Natural killer cell (primary cell): ENCODE data around the gene USP28. TPM values are rescaled to one million over a fixed set of nuclear protein-coding genes. Genes with fewer than 3 reads are reported as not detected.
"Not testable (repeated sequence)": the region's sequence is repeated elsewhere in the genome, so short reads cannot be mapped to it uniquely, and the experiment has no call there.

ENCODE experiments used
- ATAC-seq, 3 donors: fragments of 150-1000 bp in 2 of 3; fragments of 200-7000 bp in 1 of 3; cut with Tn5 transposase; 1 replicate in 1 of 3; 2 replicates in 2 of 3; pipeline ENCODE4 v1.10.0; 2021; ENCODE audit warnings: mild to moderate bottlenecking in 2 of 3, moderate library complexity in 2 of 3
- DNase-seq, 2 donors: peaks; one replicate each; pipeline versions ENCODE4 v3.0.0 to v3.0.0-alpha.2; 2013 to 2021; ENCODE audit warnings: mixed read lengths in 1 of 2
- H3K27ac ChIP-seq: one replicate; pipeline ENCODE4 v1.5.1; 2013; ENCODE audit warnings: mild to moderate bottlenecking, low read length
- H3K27me3 ChIP-seq: one replicate; pipeline ENCODE4 v1.6.1; 2013; ENCODE audit warnings: low read length; ENCODE audit not compliant: control insufficient read depth, insufficient read depth
- H3K36me3 ChIP-seq: one replicate; pipeline ENCODE4 v1.6.1; 2013; ENCODE audit warnings: low read length; ENCODE audit not compliant: control insufficient read depth, insufficient read depth
- H3K4me1 ChIP-seq: one replicate; pipeline ENCODE4 v1.6.1; 2013; ENCODE audit warnings: low read length; ENCODE audit not compliant: control insufficient read depth, insufficient read depth
- H3K4me3 ChIP-seq: one replicate; pipeline ENCODE4 v1.5.1; 2013; ENCODE audit warnings: low read length
- H3K9me3 ChIP-seq: one replicate; pipeline ENCODE4 v1.6.1; 2013; ENCODE audit warnings: low read length; ENCODE audit not compliant: control insufficient read depth, insufficient read depth
- H3K27ac Mint-ChIP-seq, 2 donors: one replicate each; pipeline ENCODE4 v1.8.0; 2022; ENCODE audit warnings: mild to moderate bottlenecking in 2 of 2, mixed read lengths in 2 of 2, moderate library complexity in 1 of 2
- H3K27me3 Mint-ChIP-seq, 2 donors: one replicate each; pipeline ENCODE4 v1.8.0; 2022; ENCODE audit warnings: low read depth in 2 of 2, mixed read lengths in 2 of 2
- H3K36me3 Mint-ChIP-seq: one replicate; pipeline ENCODE4 v1.8.0; 2022; ENCODE audit warnings: mixed read lengths
- H3K4me1 Mint-ChIP-seq, 2 donors: one replicate each; pipeline ENCODE4 v1.8.0; 2022; ENCODE audit warnings: mixed read lengths in 2 of 2
- H3K4me3 Mint-ChIP-seq: one replicate; pipeline ENCODE4 v1.8.0; 2022; ENCODE audit warnings: mild to moderate bottlenecking, moderate library complexity, mixed read lengths
- H3K9me3 Mint-ChIP-seq, 2 donors: one replicate each; pipeline ENCODE4 v1.8.0; 2022; ENCODE audit warnings: mixed read lengths in 2 of 2
- WGBS: methylation state at CpG from one replicate; pipeline ENCODE4 v1.1.7; 2013; ENCODE audit warnings: missing lambda C conversion rate; ENCODE audit not compliant: insufficient coverage; 5-methylcytosine and 5-hydroxymethylcytosine counted together
- intact Hi-C: fragments of 100-400 bp; cut with micrococcal nuclease; formaldehyde crosslinking; loops from one replicate; pipeline ENCODE4 v1.14.2; 2022
- total RNA-seq, 4 donors: library from RNA; stranded (reverse); fragments of 120-200 nt in 1 of 4; gene quantifications; one replicate each; pipeline versions ENCODE4 v1.2.3 to v1.2.4, GENCODE V29; 2013 to 2022
- TF ChIP-seq, protein P1 (sequence below): fragments of 200-600 bp; IDR thresholded peaks from one replicate; pipeline ENCODE4 v1.8.0; 2022; ENCODE audit warnings: antibody characterized with exemption

USP28 gene
- total RNA-seq, 3 donors from 2014 or later (not counting 1 experiment from before 2014, with no cell fraction given) = 118 to 160 (median 132) TPM

DNA sequence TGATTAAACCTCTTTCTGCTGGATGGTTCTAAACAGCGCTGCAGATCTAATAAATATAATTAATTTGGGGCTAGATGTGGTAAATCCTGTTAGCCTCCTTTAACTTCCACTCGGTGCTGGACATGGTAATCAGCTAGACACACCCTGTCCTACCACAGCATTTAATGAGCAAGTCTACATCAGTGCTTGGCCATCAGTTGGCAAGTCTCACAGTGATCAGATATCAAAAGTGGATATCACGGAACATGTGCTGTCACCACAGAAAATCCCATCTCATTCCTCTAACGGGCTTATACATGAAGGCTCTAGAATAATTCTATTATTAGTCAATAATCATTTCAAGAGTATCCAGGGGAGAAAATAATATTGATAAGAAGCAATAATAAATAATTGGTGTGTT is 5.6 kb upstream of the USP28 start:
- Mint-ChIP-seq H3K9me3 (no peaks in the 10 kb centered on the region), H3K27ac (no peak overlapping the region), H3K4me3 (no peak overlapping the region), H3K4me1 (peaks cover 8% of the 10 kb centered on the region in 2 donors), H3K27me3 (no peaks in the 10 kb centered on the region), H3K36me3 (no peaks in the 10 kb centered on the region)
- no peaks in the 10 kb centered on the region for H3K27me3 ChIP-seq
- no peak for DNase-seq
- H3K27ac ChIP-seq = no peak overlapping the region
- intact Hi-C loops = no loop called here
- 97% methylated on average over 3 of the region's 4 CpGs for WGBS
- no peaks in the 10 kb centered on the region for H3K9me3 ChIP-seq
- no peaks in the 10 kb centered on the region for H3K36me3 ChIP-seq
- peaks cover 4% of the 10 kb centered on the region for H3K4me1 ChIP-seq
- H3K4me3 ChIP-seq = no peak overlapping the region
- TF ChIP-seq, protein P1, sequence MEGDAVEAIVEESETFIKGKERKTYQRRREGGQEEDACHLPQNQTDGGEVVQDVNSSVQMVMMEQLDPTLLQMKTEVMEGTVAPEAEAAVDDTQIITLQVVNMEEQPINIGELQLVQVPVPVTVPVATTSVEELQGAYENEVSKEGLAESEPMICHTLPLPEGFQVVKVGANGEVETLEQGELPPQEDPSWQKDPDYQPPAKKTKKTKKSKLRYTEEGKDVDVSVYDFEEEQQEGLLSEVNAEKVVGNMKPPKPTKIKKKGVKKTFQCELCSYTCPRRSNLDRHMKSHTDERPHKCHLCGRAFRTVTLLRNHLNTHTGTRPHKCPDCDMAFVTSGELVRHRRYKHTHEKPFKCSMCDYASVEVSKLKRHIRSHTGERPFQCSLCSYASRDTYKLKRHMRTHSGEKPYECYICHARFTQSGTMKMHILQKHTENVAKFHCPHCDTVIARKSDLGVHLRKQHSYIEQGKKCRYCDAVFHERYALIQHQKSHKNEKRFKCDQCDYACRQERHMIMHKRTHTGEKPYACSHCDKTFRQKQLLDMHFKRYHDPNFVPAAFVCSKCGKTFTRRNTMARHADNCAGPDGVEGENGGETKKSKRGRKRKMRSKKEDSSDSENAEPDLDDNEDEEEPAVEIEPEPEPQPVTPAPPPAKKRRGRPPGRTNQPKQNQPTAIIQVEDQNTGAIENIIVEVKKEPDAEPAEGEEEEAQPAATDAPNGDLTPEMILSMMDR = no peak
- no peak for ATAC-seq

DNA sequence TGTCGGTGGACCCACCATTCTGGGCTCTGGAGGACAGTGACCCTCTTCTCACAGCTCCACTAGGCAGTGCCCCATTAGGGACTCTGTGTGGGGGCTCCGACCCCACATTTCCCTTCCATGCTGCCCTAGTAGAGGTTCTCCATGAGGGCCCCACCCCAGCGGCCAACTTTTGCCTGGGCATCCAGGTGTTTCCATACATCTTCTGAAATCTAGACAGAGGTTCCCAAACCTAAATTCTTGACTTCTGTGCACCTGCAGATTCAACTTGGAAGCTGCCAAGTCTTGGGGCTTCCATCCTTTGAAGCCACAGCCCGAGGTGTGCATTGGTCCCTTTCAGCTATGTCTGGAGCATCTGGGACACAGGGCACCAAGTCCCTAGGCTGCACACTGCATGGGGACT is 4.1 kb upstream of the USP28 start:
- not testable (repeated sequence) for ATAC-seq, H3K27me3 Mint-ChIP-seq, H3K4me3 Mint-ChIP-seq, H3K4me1 ChIP-seq, H3K4me3 ChIP-seq, H3K9me3 Mint-ChIP-seq, H3K27ac Mint-ChIP-seq, DNase-seq, H3K36me3 Mint-ChIP-seq, H3K27me3 ChIP-seq, H3K27ac ChIP-seq, H3K9me3 ChIP-seq, H3K36me3 ChIP-seq
- H3K4me1 Mint-ChIP-seq = peaks cover 16 to 19% of the 10 kb centered on the region in 2 donors
- intact Hi-C loops = loop anchor here (10.0 kb wide), 2 partner anchors 105 to 525 kb away; partner anchors contain the start of genes C11orf71, CLDN25, RBM7 and ZW10
- 94% methylated on average over 4 of the region's 4 CpGs for WGBS

DNA sequence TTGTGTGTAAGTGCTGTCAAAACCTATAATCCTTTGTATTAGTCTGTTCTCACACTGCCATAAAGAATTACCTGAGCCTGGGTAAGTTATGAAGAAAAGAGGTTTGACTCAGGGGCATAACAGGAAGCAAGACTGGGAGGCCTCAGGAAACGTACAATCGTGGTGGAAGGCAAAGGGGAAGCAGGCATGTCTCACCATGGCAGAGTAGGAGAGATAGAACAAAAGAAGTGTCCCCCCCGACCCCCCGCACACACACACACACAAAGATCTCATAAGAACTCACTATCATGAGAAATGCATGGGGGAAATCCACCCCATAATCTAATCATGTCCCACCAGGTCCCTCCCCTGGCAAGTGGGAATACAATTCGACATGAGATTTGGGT is 2.3 kb upstream of the USP28 start:
- Histone ChIP-seq H3K27ac (no peak overlapping the region), H3K4me1 (peaks cover 19% of the 10 kb centered on the region), H3K27me3 (no peaks in the 10 kb centered on the region), H3K36me3 (peaks cover 2% of the 10 kb centered on the region), H3K9me3 (no peaks in the 10 kb centered on the region), H3K4me3 (no peak overlapping the region)
- peak overlapping the region in 1 of 2 donors; percentile 93 for H3K27ac Mint-ChIP-seq
- peaks cover 30 to 33% of the 10 kb centered on the region in 2 donors for H3K4me1 Mint-ChIP-seq
- DNase-seq (no peak), ATAC-seq (no peak)
- H3K27me3 Mint-ChIP-seq = no peaks in the 10 kb centered on the region
- no peaks in the 10 kb centered on the region for H3K36me3 Mint-ChIP-seq
- TF ChIP-seq, protein P1 = no peak
- intact Hi-C loops = loop anchor here (10.0 kb wide), 2 partner anchors 103 to 527 kb away; partner anchors contain the start of genes C11orf71, CLDN25, RBM7 and ZW10
- peak overlapping the region; percentile 63 for H3K4me3 Mint-ChIP-seq
- H3K9me3 Mint-ChIP-seq = no peaks in the 10 kb centered on the region
- 18% methylated on average over 4 of the region's 5 CpGs for WGBS

DNA sequence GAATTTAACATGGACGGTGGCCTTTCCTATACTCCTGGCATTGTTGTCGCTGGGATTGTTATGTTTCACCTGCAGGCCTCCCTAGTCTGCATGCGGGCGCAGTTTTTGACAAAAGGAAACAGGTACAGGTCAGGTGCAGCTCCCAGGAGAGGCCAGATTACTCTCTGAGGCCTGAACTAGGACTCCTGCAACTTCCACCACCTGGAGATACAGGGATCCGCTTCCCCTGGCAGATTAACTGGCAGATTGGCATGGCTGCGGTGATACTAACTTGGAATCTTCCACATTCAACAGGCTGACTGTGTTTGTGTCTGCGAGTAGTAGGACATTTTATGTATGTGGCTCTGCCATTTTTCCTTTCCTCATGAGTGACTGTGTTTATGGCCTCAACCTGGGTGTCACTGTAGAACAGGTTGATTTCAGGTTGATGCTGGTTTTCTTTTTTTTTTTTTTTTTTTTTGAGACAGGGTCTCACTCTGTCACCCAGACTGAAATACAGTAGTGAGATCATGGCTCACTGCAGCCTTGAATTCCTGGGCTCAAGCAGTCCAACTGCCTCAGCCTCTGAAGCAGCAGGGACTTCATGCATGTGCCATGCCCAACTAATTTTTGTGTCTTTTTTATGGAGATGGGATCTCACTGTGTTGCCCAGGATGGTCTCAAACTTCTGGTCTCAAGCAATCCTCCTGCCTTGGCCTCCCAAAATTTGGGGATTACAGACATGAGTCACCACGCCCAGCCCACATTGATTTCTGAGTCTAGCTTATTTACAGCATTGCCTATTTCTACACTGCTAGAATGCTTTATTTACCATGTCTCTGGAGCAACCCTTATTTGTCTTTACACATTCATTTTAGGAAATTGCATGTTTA is 1.7 kb upstream of the USP28 start:
- no peak overlapping the region for H3K27ac ChIP-seq
- TF ChIP-seq, protein P1 = no peak
- Mint-ChIP-seq H3K27me3 (no peaks in the 10 kb centered on the region), H3K4me1 (peaks cover 37 to 39% of the 10 kb centered on the region in 2 donors), H3K27ac (peak overlapping the region; percentile 93), H3K4me3 (peak overlapping the region; percentile 93), H3K36me3 (no peaks in the 10 kb centered on the region), H3K9me3 (no peaks in the 10 kb centered on the region)
- no peaks in the 10 kb centered on the region for H3K9me3 ChIP-seq
- no peak for ATAC-seq
- peaks cover 2% of the 10 kb centered on the region for H3K36me3 ChIP-seq
- DNase-seq = peak in 1 of 2 donors; percentile 21
- intact Hi-C loops = loop anchor here (10.0 kb wide), 2 partner anchors 102 to 528 kb away; partner anchors contain the start of genes C11orf71, CLDN25, RBM7 and ZW10
- H3K4me1 ChIP-seq = peaks cover 23% of the 10 kb centered on the region
- WGBS = 97% methylated on average over 7 of the region's 8 CpGs
- H3K27me3 ChIP-seq = no peaks in the 10 kb centered on the region
- no peak overlapping the region for H3K4me3 ChIP-seq
